HG03457 (cell line): ENCODE data around the gene RRAD.
"Not testable (repeated sequence)": the region's sequence is repeated elsewhere in the genome, so short reads cannot be mapped to it uniquely, and the experiment has no call there.

Experiments
- ATAC-seq: cut with Tn5 transposase; IDR thresholded peaks from one replicate; pipeline ENCODE4 v1.9.1; 2021; ENCODE audit warnings: moderate number of reproducible peaks; ENCODE audit not compliant: unreplicated experiment

The RRAD gene

GRCh38 chr16:66902648-66903543, 22.4 kb downstream of the RRAD start:
- ATAC-seq: no peak

- no peak for ATAC-seq
These were observed 23.7 kb downstream of the RRAD start for GRCh38 chr16:66901626-66902025.

- no peak for ATAC-seq
These were observed 24.5 kb downstream of the RRAD start for GRCh38 chr16:66900721-66901441.

- ATAC-seq: no peak
These were observed 25.2 kb downstream of the RRAD start for GRCh38 chr16:66899945-66900710.

- no peak for ATAC-seq
These were observed 25.9 kb downstream of the RRAD start for GRCh38 chr16:66899310-66899944.

- ATAC-seq: no peak
These were observed 26.4 kb downstream of the RRAD start for GRCh38 chr16:66898933-66899309.

GRCh38 chr16:66898207-66898606, 27.1 kb downstream of the RRAD start:
- no peak for ATAC-seq

- not testable (repeated sequence) for ATAC-seq
These were observed 28.7 kb downstream of the RRAD start for GRCh38 chr16:66896682-66897081.

GRCh38 chr16:66895999-66896398, 29.3 kb downstream of the RRAD start:
- no peak for ATAC-seq

- no peak for ATAC-seq
These were observed 29.7 kb downstream of the RRAD start for GRCh38 chr16:66895689-66895979.

- no peak for ATAC-seq
These were observed 30.2 kb downstream of the RRAD start for GRCh38 chr16:66894948-66895688.

GRCh38 chr16:66894055-66894454, 31.3 kb downstream of the RRAD start:
- no peak for ATAC-seq

GRCh38 chr16:66891797-66892196, 33.5 kb downstream of the RRAD start:
- no peak for ATAC-seq

- no peak for ATAC-seq
These were observed 34.0 kb downstream of the RRAD start for GRCh38 chr16:66891360-66891759.

- ATAC-seq: no peak
These were observed 34.5 kb downstream of the RRAD start for GRCh38 chr16:66890799-66891198.

- ATAC-seq: no peak
These were observed 35.7 kb downstream of the RRAD start for GRCh38 chr16:66889622-66890021.

- no peak for ATAC-seq
These were observed 36.4 kb downstream of the RRAD start for GRCh38 chr16:66888647-66889615.

GRCh38 chr16:66886914-66887313, 38.4 kb downstream of the RRAD start:
- no peak for ATAC-seq

GRCh38 chr16:66886321-66886720, 39.0 kb downstream of the RRAD start:
- no peak for ATAC-seq
